GM12878 (cell line): ENCODE results near the gene FOXA1. TPM values are rescaled to one million over a fixed set of nuclear protein-coding genes. Genes with fewer than 3 reads are reported as not detected.

Experiments
- ATAC-seq: fragments of 200-7000 bp; cut with Tn5 transposase; 3 replicates; pipeline ENCODE4 v1.9.1; 2020; ENCODE audit warnings: mild to moderate bottlenecking, moderate library complexity
- BruUV-seq: library from RNA; stranded (reverse); fragments of 400-500 nt; replicated peaks from 2 replicates; lab custom pipeline; 2021; lab: Mats Ljungman, UMichigan
- CTCF ChIA-PET: fragments of 300-600 bp; sonication (Branson Sonifier 250); formaldehyde crosslinking; extraction: SDS; loops from one replicate; lab custom pipeline; 2021; ENCODE audit warnings: inconsistent platforms; lab: Yijun Ruan, JAX
- POLR2A ChIA-PET: fragments of 350-600 bp; formaldehyde crosslinking; extraction: SDS; loops from one replicate; lab custom pipeline; 2021; ENCODE audit warnings: inconsistent platforms; lab: Charles Lee
- RAD21 ChIA-PET: fragments of 300-600 bp; sonication (Branson Sonifier 250); formaldehyde crosslinking; loops from one replicate; lab custom pipeline; 2023; ENCODE audit warnings: antibody characterized with exemption; ENCODE audit not compliant: unreplicated experiment; lab: Charles Lee
- SMC1A ChIA-PET: fragments of 300-600 bp; sonication (Branson Sonifier 250); formaldehyde crosslinking; loops from one replicate; lab custom pipeline; 2023; ENCODE audit not compliant: unreplicated experiment, uncharacterized antibody; lab: Charles Lee
- DNase-seq: peaks from one replicate; pipeline ENCODE4 v3.0.0-alpha.2; 2011; ENCODE audit warnings: low read depth, low spot score
- FAIRE-seq: peaks from 3 replicates; lab custom pipeline; 2011; peaks lifted over from hg19 to GRCh38; lab: Jason Lieb, UNC
- H2AFZ ChIP-seq: 2 replicates; pipeline ENCODE4 v1.6.0; 2011; ENCODE audit warnings: low read depth, low read length, control low read depth; ENCODE audit not compliant: control insufficient read depth
- H3K27ac ChIP-seq: 2 replicates; pipeline ENCODE4 v1.5.1; 2011; ENCODE audit warnings: control low read depth; ENCODE audit not compliant: control insufficient read depth, insufficient read depth
- H3K27me3 ChIP-seq, 2 experiments: replicated peaks in 1 of 2; 2 replicates each; pipeline versions ENCODE4 v1.6.0 to v1.6.1; 2011; ENCODE audit warnings: low read length in 1 of 2; ENCODE audit not compliant: control insufficient read depth in 2 of 2, insufficient read depth in 2 of 2
- H3K36me3 ChIP-seq, 2 experiments: 2 replicates each; pipeline ENCODE4 v1.5.1; 2011; ENCODE audit warnings: low read length in 1 of 2; ENCODE audit not compliant: control insufficient read depth in 2 of 2, insufficient read depth in 2 of 2
- H3K4me1 ChIP-seq: 2 replicates; pipeline ENCODE4 v1.6.1; 2011; ENCODE audit warnings: mild to moderate bottlenecking, low read length, moderate library complexity, mixed read lengths; ENCODE audit not compliant: control insufficient read depth, insufficient read depth
- H3K4me2 ChIP-seq: 2 replicates; pipeline ENCODE4 v1.6.0; 2011; ENCODE audit warnings: control low read depth; ENCODE audit not compliant: control insufficient read depth, insufficient read depth
- H3K4me3 ChIP-seq: fragments of 200-600 bp; sonication (generic); 2 replicates; pipeline ENCODE4 v1.5.1; 2016
- H3K79me2 ChIP-seq: 2 replicates; pipeline ENCODE4 v1.6.0; 2011; ENCODE audit warnings: low read length; ENCODE audit not compliant: control insufficient read depth, insufficient read depth
- H3K9ac ChIP-seq: 2 replicates; pipeline ENCODE4 v1.8.0; 2011; ENCODE audit warnings: low read length, control low read depth, mixed read lengths; ENCODE audit not compliant: control insufficient read depth, insufficient read depth
- H3K9me3 ChIP-seq: replicated peaks from 3 replicates; pipeline ENCODE4 v1.5.1; 2011; ENCODE audit warnings: mild to moderate bottlenecking, low read length; ENCODE audit not compliant: control insufficient read depth, insufficient read depth
- H4K20me1 ChIP-seq: 2 replicates; pipeline ENCODE4 v1.6.0; 2011; ENCODE audit not compliant: control insufficient read depth, insufficient read depth
- IRF5 ChIP-seq: fragments of 450-650 bp; IDR thresholded peaks from 2 replicates; pipeline ENCODE4 v1.6.1; 2017; ENCODE audit warnings: borderline replicate concordance
- JUNB ChIP-seq: IDR thresholded peaks from 2 replicates; pipeline ENCODE4 v1.6.1; 2016; ENCODE audit warnings: antibody characterized with exemption, mild to moderate bottlenecking
- PKNOX1 ChIP-seq: fragments of 450-650 bp; IDR thresholded peaks from 2 replicates; pipeline ENCODE4 v1.6.1; 2016; ENCODE audit warnings: mild to moderate bottlenecking
- POLR2A ChIP-seq: IDR thresholded peaks from 2 replicates; pipeline ENCODE4 v1.6.1; 2011; ENCODE audit warnings: low read depth, mild to moderate bottlenecking, low read length
- STAT3 ChIP-seq: IDR thresholded peaks from 2 replicates; pipeline ENCODE4 v1.6.1; 2011; ENCODE audit warnings: low read depth, low read length, improper control_type of control experiment
- ZBTB4 ChIP-seq: fragments of 450-650 bp; formaldehyde crosslinking; IDR thresholded peaks from 2 replicates; pipeline ENCODE4 v1.4.0; 2022; ENCODE audit warnings: mild to moderate bottlenecking, moderate library complexity
- WGBS: methylation state at CpG from one replicate; pipeline ENCODE4 v1.1.6; 2016; ENCODE audit warnings: low lambda C conversion rate; ENCODE audit not compliant: insufficient replicate concordance, insufficient coverage; ENCODE audit errors: missing lambda C conversion rate; 5-methylcytosine and 5-hydroxymethylcytosine counted together
- in situ Hi-C: fragments of 300-500 bp; cut with MboI; formaldehyde crosslinking; loops from 9 replicates; pipeline ENCODE4 v1.14.3; 2018; ENCODE audit warnings: mixed read lengths
- intact Hi-C: fragments of 100-400 bp; cut with micrococcal nuclease; formaldehyde crosslinking; loops from one replicate; pipeline ENCODE4 v1.14.2; 2022; ENCODE audit not compliant: unreplicated experiment
- polyA plus RNA-seq, 11 experiments: library from polyadenylated mRNA; depleted of rRNA in 4 of 11; unstranded in 6 of 11; stranded (reverse) in 5 of 11; fragments of >200 nt; fragmentation: Nextera tagmentation in 4 of 11; fragmentation: Illumina TruSeq in 1 of 11; extraction: Ambion mirVana in 4 of 11; extraction: Trizol in 1 of 11; gene quantifications; 1 replicate in 1 of 11; 2 replicates in 10 of 11; pipeline versions ENCODE4 v1.2.1 to v1.2.3, GENCODE V29; 2011 to 2016; ENCODE audit warnings: inconsistent platforms in 2 of 11, missing spikeins in 2 of 11, low read depth in 1 of 11
- total RNA-seq, 4 experiments: library from RNA; depleted of rRNA in 3 of 4; stranded (reverse); fragments of >200 nt in 3 of 4; fragmentation: Illumina TruSeq in 1 of 4; extraction: Trizol in 1 of 4; gene quantifications; 2 replicates each; pipeline versions ENCODE4 v1.2.1 to v1.2.3, GENCODE V29; 2013 to 2021

FOXA1 gene
- total and polyA plus RNA-seq, 10 of the 15 experiments (the other 5 are each of a cell fraction or from before 2014, with no cell fraction given) = 0.03 to 0.18 (median 0.06) TPM; not detected in 7

- TF ChIP-seq IRF5 (no peak), JUNB (no peak), PKNOX1 (no peak), STAT3 (no peak), POLR2A (no peak)
Measured at GRCh38 chr14:37580146-37580545, 14.9 kb downstream of the FOXA1 start (continued).

- H3K36me3 ChIP-seq = no peaks in the 10 kb centered on the region
- no peak overlapping the region for H2AFZ ChIP-seq
- ChIA-PET SMC1A (no interaction called here), POLR2A (no interaction called here), CTCF (no interaction called here), RAD21 (no interaction called here)
- no peak overlapping the region for H3K4me2 ChIP-seq
- no peaks in the 10 kb centered on the region; the same call in 2 of the 3 replicates for H3K9me3 ChIP-seq
- in situ Hi-C loops = no loop called here
- no peaks in the 10 kb centered on the region for H3K4me1 ChIP-seq
- no TSS peak for BruUV-seq
- FAIRE-seq = no peak
- WGBS = 34% methylated on average over 9 of the region's 9 CpGs
- H3K79me2 ChIP-seq = no peaks in the 10 kb centered on the region
- H3K27me3 ChIP-seq = no peaks in the 10 kb centered on the region
- no peak for DNase-seq
- TF ChIP-seq ZBTB4 = no peak
- no peaks in the 10 kb centered on the region for H4K20me1 ChIP-seq
- intact Hi-C loops = no loop called here
- no peak for ATAC-seq
- H3K4me3 ChIP-seq = no peak overlapping the region
- no peak overlapping the region for H3K9ac ChIP-seq
- H3K27ac ChIP-seq = no peak overlapping the region
Measured at GRCh38 chr14:37579274-37579673, 15.8 kb downstream of the FOXA1 start.
